ENCODE results near the gene ARHGAP28.

GRCh38 chr18:6881034-6881820 is 151.7 kb downstream of the ARHGAP28 start:
- TF ChIP-seq CTCF (IDR thresholded peaks at IDR 0.05): no peak
- TF ChIP-seq POLR2AphosphoS5 (IDR thresholded peaks at IDR 0.05): peak in 1 of 3 donors; percentile 72
